Stimulated activated CD8-positive, alpha-beta memory T cell treated with anti-CD3 and anti-CD28 coated beads, Interleukin-7, amount 100 ng/mL, for 48 hours (primary cell): ENCODE measurements around the gene AGER.
"Not testable (repeated sequence)": the region's sequence is repeated elsewhere in the genome, so short reads cannot be mapped to it uniquely, and the experiment has no call there.

ENCODE experiments used
- DNase-seq, 2 donors: peaks; one replicate each; pipeline ENCODE4 v3.0.0-alpha.2; 2020; ENCODE audit warnings: low read depth in 1 of 2; ENCODE audit errors: extremely low read depth in 1 of 2

Gene AGER

GRCh38 chr6:32184084-32184640 is at the start of gene AGER:
Gene AGER, minus strand, starts transcription at chr6:32184253. Its CDS starts 31 bp downstream, at chr6:32184222.
- no peak for DNase-seq

GRCh38 chr6:32226434-32226833 is 42.4 kb upstream of the AGER start:
- DNase-seq = no peak

DNA sequence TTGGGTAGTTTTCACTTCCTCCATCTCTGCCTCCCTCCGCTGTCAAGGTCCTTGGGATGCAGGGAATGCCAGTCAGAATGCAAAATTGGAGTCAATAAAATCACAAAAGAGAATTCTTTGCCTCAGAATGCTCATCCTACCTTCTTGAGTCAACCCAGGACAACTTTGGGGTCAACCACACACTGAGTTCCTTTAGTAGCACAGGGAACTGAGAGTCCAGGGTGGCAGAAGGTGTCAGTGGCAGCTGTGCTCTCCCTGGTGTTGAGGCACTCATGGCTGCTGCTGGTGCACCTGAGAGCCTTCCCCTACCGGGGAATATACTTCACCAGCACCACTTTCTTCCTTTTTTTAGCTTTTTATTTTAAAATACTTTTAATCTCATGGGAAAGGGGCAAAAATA is 40.6 kb upstream of the AGER start:
- no peak for DNase-seq

GRCh38 chr6:32223258-32224235 is 39.5 kb upstream of the AGER start, which contains the start of gene NOTCH4:
Gene NOTCH4, minus strand, starts transcription at chr6:32224067. Its CDS starts 139 bp downstream, at chr6:32223928.
- no peak for DNase-seq

GRCh38 chr6:32222333-32223230 is 38.5 kb upstream of the AGER start:
- no peak for DNase-seq

- DNase-seq = no peak
Measured at GRCh38 chr6:32220021-32220420, 36.0 kb upstream of the AGER start.

- DNase-seq = no peak
Measured at GRCh38 chr6:32218167-32218566, 34.1 kb upstream of the AGER start.

- DNase-seq = no peak
Measured at GRCh38 chr6:32216998-32217397, 32.9 kb upstream of the AGER start.

DNA sequence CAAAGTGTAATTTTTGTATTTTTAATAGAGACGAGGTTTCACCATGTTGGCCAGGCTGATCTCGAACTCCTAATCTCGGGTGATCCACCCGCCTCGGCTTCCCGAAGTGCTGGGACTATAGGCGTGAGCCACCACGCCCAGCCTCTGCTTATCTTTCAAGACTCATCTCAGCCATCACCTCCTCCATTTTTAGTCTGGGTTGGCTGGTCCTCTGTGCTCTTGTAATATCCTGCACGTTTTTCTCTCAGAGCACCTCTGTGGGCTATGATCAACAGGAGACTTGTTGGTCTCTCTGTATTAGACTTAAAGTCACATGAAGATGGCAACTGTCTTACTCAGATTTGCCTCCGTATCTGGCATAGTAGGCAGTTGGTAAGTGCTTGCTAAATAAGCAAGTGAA is 32.2 kb upstream of the AGER start:
- DNase-seq = no peak

DNA sequence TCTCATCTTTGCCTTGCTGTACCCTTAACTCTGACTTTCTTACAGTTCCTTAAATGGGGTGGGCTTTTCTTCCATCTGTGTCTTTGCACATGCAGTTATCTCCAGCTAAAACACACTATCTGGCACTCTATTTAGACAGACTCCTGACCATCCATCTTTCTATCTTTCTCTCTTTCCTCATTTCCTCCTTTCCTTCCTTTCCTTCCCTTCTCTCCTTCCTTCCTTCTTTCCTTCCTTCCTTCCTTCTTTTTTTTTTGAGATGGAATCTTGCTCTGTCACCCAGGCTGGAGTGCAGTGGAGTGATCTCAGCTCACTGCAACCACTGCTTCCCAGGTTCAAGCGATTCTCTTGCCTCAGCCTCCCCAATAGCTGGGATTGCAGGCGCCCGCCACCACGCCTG is 31.6 kb upstream of the AGER start:
- DNase-seq = no peak

GRCh38 chr6:32214126-32214525 is 30.1 kb upstream of the AGER start:
- DNase-seq = no peak

DNA sequence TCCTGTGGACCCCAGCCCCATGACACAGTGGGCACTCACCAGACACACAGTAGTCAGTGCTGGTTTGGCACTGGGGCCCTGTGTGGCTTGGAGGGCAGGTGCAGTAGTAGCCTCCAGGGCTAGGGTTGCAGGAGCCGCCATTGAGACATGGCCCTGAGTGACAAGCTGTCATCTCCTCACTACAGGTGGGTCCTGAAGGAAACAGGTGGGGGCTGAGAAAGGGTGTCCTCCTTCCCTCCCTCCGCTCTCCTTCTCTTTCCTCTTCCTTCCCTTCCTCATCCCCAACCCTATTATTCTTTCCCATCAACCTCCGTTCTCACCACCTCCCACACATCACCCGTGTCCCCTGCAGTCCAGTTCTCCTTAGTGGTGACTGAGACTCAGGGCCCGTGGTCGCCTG is 29.6 kb upstream of the AGER start:
- no peak for DNase-seq

- DNase-seq = no peak
Measured at GRCh38 chr6:32212076-32212760, 28.2 kb upstream of the AGER start.

- DNase-seq = not testable (repeated sequence)
Measured at GRCh38 chr6:32211432-32211831, 27.4 kb upstream of the AGER start.

DNA sequence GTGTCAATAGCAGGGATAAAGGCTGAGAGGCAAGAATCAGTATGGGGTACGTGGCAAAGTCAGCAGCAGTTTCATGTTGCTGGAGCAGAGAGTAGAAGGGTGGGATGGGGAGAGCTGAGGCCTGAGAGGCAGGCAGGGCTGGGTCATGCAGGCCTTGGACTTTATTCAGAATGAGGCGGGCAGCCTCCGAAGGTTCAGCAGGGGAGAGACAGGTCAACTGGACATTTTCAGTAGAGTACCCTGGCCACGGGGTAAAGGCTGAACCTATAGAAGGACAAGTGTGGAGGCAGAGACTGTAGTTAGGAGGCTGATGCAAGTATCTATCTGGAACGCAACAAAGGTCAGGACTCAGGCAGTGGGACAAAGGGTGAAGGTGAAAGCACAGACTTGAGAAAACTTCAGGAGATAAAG is 26.1 kb upstream of the AGER start:
- DNase-seq = no peak

DNA sequence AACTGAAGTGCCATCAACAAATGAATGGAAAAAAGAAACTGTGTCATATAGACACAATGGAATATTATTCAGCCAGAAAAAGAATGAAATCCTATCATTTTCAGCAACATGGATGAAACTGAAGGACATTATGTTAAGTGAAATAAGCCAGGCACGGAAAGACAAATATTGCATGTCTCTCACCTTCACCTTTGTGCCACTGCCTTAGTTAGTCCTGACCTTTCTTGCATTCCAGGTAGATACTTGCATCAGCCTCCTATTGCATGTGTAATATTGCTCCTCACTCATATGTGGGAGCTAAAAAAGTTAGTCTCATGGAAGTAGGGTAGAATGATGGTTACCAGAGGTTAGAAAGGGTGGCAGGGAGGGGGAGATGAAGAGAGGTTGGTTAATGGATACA is 24.9 kb upstream of the AGER start:
- no peak for DNase-seq

DNA sequence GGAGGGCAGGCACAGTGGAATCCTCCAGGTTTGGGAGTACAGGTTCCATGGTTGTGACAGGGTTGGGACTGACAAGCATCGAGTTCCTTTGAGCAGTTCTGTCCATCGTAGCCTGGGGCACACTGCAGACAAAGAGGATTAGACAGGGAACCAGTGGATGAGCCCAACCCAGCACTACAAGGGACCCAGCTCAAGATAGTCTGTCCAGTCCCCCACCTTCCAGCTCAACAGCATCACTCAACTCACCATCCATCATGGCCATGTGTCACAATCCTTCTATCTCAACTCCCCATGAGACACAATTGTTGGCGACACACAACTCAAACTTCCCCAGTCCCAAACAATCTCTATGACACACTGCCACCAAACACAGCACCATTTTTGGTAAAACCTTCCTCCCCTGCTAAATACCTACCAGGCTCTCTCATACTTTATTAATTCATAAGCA is 20.2 kb upstream of the AGER start:
- no peak for DNase-seq

- DNase-seq = no peak
Measured at GRCh38 chr6:32203426-32204267, 19.6 kb upstream of the AGER start.

DNA sequence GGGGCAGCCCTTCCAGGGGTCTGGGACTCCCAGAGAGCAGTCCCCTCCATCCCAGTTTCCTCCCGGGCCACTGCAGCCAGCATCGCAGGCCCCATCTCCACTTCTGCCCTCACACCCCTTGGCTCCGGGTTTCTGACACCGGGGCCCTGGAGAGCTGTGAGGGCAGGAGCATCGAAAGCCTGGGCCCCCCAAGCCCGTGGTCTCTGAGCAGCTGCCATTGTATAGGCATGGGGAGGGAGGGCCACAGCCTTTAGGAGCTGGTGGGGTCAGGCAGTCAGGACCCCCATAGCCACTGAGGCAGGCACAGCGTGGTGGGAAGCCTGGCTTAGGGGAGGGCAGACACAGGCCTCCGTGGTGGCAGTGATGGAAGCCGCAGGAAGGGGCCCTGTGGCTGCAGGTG is 18.1 kb upstream of the AGER start:
- DNase-seq = no peak
